Measurements from ENCODE around the gene CFAP61.

- TF ChIP-seq E2F1 (CRISPR knock-in tag; IDR thresholded peaks at IDR 0.05) (no peak), CTCF (IDR thresholded peaks at IDR 0.05) (no peak), ETV6 (CRISPR knock-in tag; IDR thresholded peaks at IDR 0.05) (no peak), USF2 (CRISPR knock-in tag; IDR thresholded peaks at IDR 0.05) (no peak), FOXK1 (CRISPR knock-in tag; IDR thresholded peaks at IDR 0.05) (no peak), FOXP1 (CRISPR knock-in tag; IDR thresholded peaks at IDR 0.05; ENCODE audit: borderline replicate concordance) (no peak), NR2C2 (CRISPR knock-in tag; IDR thresholded peaks at IDR 0.05) (no peak), CBFB (CRISPR knock-in tag; IDR thresholded peaks at IDR 0.05; ENCODE audit: low read depth) (no peak), CREM (CRISPR knock-in tag; IDR thresholded peaks at IDR 0.05) (no peak)
- TF ChIP-seq, protein P1, sequence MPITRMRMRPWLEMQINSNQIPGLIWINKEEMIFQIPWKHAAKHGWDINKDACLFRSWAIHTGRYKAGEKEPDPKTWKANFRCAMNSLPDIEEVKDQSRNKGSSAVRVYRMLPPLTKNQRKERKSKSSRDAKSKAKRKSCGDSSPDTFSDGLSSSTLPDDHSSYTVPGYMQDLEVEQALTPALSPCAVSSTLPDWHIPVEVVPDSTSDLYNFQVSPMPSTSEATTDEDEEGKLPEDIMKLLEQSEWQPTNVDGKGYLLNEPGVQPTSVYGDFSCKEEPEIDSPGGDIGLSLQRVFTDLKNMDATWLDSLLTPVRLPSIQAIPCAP (CRISPR knock-in tag; IDR thresholded peaks at IDR 0.05): no peak
- TF ChIP-seq, protein P2, sequence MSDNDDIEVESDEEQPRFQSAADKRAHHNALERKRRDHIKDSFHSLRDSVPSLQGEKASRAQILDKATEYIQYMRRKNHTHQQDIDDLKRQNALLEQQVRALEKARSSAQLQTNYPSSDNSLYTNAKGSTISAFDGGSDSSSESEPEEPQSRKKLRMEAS (CRISPR knock-in tag; IDR thresholded peaks at IDR 0.05): no peak
These were observed 162.5 kb downstream of the CFAP61 start for GRCh38 chr20:20214757-20215275.
